Measurements from ENCODE around the gene CYTH1.

- TF ChIP-seq YY1 (IDR thresholded peaks at IDR 0.05; ENCODE audit: insufficient read depth, insufficient read length) (no peak), ZNF274 (IDR thresholded peaks at IDR 0.05; ENCODE audit: low read depth, low read length) (no peak)
These were observed 38.8 kb upstream of the CYTH1 start for GRCh38 chr17:78820841-78821240.
